GM12891 (cell line): Measurements from ENCODE around the gene ZNF33A.
"Not testable (repeated sequence)": the region's sequence is repeated elsewhere in the genome, so short reads cannot be mapped to it uniquely, and the experiment has no call there.

Source experiments
- DNase-seq: peaks from one replicate; pipeline ENCODE4 v3.0.0; 2011; ENCODE audit warnings: low spot score; ENCODE audit not compliant: insufficient read length
- FAIRE-seq: peaks from 2 replicates; lab custom pipeline; 2011; peaks lifted over from hg19 to GRCh38; lab: Jason Lieb, UNC
- PAX5 ChIP-seq: IDR thresholded peaks from 2 replicates; pipeline ENCODE4 v1.6.1; 2011; ENCODE audit warnings: low read length, moderate library complexity, mild to moderate bottlenecking; ENCODE audit not compliant: insufficient read depth, severe bottlenecking
- POLR2A ChIP-seq: IDR thresholded peaks from 2 replicates; pipeline ENCODE4 v1.6.1; 2011; ENCODE audit warnings: low read depth, low read length, control low read depth
- POLR2AphosphoS5 ChIP-seq: IDR thresholded peaks from 2 replicates; pipeline ENCODE4 v1.6.1; 2011; ENCODE audit warnings: low read depth, low read length, control low read depth
- POU2F2 ChIP-seq: IDR thresholded peaks from 2 replicates; pipeline ENCODE4 v1.6.1; 2011; ENCODE audit warnings: low read depth, mild to moderate bottlenecking, control low read depth, low read length, moderate library complexity
- SPI1 ChIP-seq: IDR thresholded peaks from 2 replicates; pipeline ENCODE4 v1.6.1; 2011; ENCODE audit warnings: low read depth, low read length, control low read depth
- TAF1 ChIP-seq: IDR thresholded peaks from 2 replicates; pipeline ENCODE4 v1.6.1; 2011; ENCODE audit warnings: low read depth, low read length, control low read depth

The ZNF33A gene

DNA sequence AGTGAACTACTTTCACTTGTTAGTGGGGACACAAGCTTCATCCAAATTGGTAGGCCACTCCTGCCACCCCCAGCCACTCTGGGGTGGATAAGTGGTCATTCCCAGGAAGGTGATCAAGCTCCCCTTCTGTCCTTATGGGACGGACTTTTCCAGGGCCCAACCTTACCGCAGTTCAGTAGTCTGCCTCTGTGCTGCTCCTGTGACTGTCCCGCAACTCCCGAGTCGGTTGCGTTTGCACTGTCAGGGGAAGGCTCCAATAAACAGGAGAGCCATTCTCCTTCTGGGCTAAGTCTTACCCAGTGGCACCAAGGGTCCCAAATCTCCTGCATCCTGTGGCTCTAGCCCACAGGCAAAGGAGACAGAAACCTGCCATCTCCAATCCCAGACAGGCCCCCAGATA is 7.4 kb upstream of the ZNF33A start:
- FAIRE-seq (no peak), DNase-seq (no peak)
- TF ChIP-seq POLR2AphosphoS5 (no peak), POLR2A (no peak), POU2F2 (no peak), TAF1 (no peak), SPI1 (no peak), PAX5 (no peak)

DNA sequence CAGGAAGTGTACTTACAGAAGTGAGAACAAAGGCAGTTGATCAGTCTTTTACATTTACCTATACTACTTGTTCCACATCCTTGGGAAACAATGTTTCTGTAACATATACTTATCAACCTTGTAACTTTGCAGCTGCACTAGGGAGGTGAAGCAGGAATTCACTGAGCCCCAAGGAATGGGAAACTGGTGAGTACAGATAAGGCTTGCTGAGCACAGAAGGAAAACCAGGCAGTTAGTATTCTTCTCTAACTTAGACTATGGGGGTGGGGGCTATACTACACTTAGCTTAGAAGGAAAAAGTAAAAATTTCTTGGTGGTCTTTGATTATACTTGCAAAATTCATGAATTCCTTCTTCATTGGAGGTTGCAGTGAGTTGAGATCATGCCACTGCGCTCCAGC is 6.9 kb upstream of the ZNF33A start:
- FAIRE-seq: no peak
- no peak for DNase-seq
- no peak for TF ChIP-seq TAF1
- TF ChIP-seq PAX5: no peak
- no peak for TF ChIP-seq POLR2AphosphoS5
- TF ChIP-seq POLR2A: no peak
- TF ChIP-seq SPI1: no peak
- no peak for TF ChIP-seq POU2F2

DNA sequence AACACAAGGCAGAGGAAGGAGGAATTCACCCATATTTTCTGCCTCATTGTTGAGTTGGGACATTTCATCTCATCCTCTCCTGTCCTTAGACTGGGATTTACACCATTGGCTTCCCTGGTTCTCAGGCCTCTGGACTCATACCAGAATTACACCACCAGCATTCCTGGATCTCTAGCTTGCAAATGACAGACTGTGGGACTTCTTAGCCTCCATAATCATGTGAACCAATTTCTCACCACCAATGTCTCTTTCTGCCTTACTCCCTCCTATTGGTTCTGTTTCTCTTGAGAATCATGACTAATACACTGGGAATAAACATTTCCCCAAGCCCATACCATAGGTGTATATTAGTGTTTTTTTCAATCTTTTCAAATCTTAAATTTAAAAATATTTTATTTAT is 2.9 kb upstream of the ZNF33A start:
- TF ChIP-seq POU2F2 (no peak), POLR2AphosphoS5 (no peak), POLR2A (no peak)
- FAIRE-seq (no peak), DNase-seq (no peak)

DNA sequence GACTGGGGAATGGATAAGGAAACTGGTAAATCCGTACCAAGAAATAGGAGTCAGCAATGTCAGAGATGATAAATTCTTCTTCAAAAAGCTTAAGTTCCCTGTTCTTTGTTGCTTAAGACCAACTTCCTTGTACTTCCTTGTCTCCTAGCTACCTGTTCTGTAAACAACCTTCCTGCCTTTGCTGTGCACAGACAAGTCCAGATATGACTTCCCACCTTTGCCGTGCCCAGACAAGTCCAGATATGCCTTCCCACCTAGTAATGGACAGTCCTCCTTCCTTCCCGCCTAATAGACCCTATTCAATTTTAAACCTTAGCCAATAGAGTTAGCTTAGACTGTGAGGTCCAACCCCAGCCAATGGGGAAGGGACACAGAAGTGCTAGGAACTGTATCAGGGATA is 2.5 kb upstream of the ZNF33A start:
- TF ChIP-seq POU2F2 (no peak), POLR2A (no peak), TAF1 (no peak), SPI1 (no peak), POLR2AphosphoS5 (no peak), PAX5 (no peak)
- FAIRE-seq (no peak), DNase-seq (no peak)

DNA sequence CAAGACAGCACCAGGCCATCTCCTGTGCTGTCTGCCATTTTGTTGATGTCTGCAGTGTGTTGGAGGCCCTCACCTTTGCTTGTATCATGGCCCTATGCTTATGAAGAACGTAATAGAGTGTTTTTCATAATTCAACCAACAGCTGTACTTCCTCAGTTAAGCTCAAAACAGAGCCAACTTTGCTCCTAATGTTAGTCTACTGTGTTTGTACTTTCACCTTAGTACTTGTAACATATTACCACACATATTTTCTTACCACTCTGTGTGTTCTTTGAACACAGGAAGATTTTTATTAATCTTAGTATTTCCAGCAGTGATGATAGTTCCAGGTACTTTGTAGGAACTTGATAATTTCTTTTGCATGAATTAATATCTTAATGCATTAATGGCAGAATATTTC is 5.9 kb downstream of the ZNF33A start:
- TF ChIP-seq SPI1 (no peak), POLR2A (no peak), PAX5 (no peak), POU2F2 (no peak), POLR2AphosphoS5 (no peak), TAF1 (no peak)
- FAIRE-seq (no peak), DNase-seq (no peak)

DNA sequence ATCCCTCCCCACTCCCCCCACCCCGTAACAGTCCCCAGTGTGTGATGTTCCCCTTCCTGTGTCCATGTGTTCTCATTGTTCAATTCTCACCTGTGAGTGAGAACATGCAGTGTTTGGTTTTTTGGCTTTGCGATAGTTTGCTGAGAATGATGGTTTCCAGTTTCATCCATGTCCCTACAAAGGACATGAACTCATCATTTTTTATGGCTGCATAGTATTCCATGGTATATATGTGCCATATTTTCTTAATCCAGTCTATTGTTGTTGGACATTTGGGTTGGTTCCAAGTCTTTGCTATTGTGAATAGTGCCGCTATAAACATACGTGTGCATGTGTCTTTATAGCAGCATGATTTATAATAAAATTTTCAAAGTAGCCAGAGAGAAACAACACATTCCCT is 8.6 kb downstream of the ZNF33A start:
- not testable (repeated sequence) for FAIRE-seq, DNase-seq

DNA sequence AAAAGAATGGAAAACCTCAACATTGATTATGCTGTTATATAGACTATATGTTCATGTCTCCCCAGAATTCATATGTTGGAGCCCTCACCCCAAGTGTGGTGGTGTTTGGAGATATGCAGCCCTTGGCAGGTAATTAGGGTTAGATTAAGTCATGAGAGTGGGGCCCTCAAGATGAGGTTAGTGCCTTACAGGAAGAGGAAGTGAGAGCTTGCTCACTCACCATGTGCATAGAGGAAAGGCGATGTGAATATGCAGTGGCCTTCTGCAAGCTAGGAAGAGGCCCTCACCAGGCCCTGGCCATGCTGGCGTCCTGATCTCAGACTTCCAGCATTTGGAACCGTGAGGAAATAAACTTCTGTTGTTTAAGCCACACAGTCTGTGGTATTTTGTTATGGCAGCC is 14.8 kb downstream of the ZNF33A start:
- DNase-seq: no peak
- no peak for TF ChIP-seq POLR2A
- no peak for TF ChIP-seq POLR2AphosphoS5
- peak; percentile 76 for TF ChIP-seq POU2F2
- no peak for TF ChIP-seq PAX5
- no peak for TF ChIP-seq TAF1
- peak; percentile 93 for TF ChIP-seq SPI1
- FAIRE-seq: peak; percentile 71

DNA sequence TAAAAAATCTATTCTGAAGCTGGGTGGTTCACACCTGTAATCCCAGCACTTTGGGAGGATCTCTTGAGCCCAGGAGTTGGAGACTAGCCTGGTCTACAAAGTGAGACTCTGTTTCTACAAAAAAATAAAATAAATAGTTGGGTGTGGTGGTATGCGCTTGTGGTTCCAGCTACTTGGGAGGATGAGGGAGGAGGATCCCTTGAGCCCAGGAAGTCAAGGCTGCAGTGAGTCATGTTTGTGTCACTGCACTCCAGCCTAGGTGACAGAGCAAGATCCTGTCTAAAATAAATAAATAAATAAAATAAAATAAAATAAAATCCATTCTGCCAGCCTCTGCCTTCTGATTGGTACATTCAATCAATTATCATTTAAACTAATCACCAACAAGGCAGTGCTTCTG is 17.5 kb downstream of the ZNF33A start:
- no peak for FAIRE-seq
- DNase-seq: no peak
- TF ChIP-seq PAX5 (no peak), POU2F2 (no peak), SPI1 (no peak), POLR2A (no peak), TAF1 (no peak), POLR2AphosphoS5 (no peak)

DNA sequence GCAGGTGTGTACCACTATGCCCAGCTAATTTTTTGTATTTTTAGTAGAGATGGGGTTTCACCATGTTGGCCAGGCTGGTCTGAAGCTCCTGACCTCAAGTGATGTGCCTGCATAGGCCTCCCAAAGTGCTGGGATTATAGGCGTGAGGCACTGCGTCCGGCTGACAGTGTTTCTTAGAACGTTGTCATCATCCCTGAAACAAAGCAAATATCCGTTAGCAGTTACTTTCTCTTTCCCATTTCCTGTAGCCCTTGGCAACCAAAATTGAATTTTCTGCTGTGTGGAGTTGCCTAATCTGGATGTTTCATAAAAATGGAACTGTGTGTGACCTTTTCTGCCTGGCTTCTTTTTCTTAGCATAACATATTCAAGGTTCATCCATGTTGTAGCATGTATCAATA is 22.4 kb downstream of the ZNF33A start:
- no peak for TF ChIP-seq SPI1
- no peak for TF ChIP-seq POLR2A
- no peak for TF ChIP-seq PAX5
- TF ChIP-seq TAF1: no peak
- TF ChIP-seq POLR2AphosphoS5: no peak
- TF ChIP-seq POU2F2: no peak

DNA sequence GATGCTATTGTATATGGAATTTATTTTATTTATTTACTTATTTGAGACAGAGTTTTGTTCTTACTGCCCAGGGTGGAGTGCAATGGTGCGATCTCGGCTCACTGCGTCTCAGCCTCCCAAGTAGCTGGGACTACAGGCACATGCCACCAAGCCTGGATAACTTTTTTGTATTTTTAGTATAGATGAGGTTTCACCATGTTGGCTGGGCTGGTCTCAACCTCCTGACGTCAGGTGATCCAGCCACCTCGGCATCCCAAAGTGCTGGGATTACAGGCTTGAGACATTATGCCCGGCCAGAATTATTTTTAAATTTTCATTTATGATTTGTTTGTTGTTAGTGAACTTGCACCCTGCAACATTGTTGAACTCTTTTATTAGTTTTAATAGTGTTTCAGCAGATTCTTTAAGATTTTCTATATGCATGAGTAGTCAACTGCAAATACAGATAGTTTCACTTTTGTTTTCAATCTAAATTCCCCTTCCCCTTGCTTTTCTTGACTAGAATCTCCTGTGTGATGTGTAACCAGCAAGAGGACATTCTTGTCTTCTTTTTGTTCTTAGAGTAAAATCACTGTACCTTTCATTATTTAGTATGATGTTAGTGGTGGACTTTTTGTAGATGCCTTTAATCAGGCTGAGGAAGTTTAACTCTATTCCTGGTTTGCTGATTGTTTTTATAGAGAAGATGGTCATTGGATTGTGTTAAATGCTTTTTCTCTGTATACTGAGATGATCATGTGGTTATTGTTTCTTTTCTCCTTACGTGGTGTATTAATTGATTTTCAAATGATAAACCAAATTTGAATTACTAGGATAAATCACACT is 27.8 kb downstream of the ZNF33A start:
- peak; percentile 43 for FAIRE-seq
- TF ChIP-seq POLR2AphosphoS5 (no peak), SPI1 (no peak), POU2F2 (no peak), TAF1 (no peak), PAX5 (no peak), POLR2A (no peak)
- no peak for DNase-seq

More for the DNA sequence above, 22.4 kb downstream of the ZNF33A start:
- FAIRE-seq: no peak
- DNase-seq: no peak

DNA sequence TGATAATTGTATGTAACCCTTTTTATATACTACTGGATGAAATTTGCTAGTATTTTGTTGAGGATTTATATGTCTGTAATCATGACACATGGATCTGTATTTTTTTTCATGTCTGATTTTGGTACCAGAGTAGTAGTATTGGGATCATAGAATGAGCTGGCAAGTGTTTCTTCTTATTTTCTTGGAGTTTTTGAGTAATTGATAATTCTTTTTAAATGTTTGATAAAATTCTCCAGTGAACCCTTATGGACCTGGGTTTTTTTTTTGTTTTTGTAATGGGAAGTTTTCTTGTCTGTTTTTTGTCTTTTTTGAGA is 28.4 kb downstream of the ZNF33A start:
- no peak for FAIRE-seq
- TF ChIP-seq SPI1 (no peak), TAF1 (no peak), POU2F2 (no peak), POLR2AphosphoS5 (no peak), POLR2A (no peak), PAX5 (no peak)
- DNase-seq: no peak
